Esophagus muscularis mucosa (tissue), 3 donors: Measurements from ENCODE around the gene C16orf96.

Experiments used
- POLR2A ChIP-seq: fragments of 450-650 bp; IDR thresholded peaks from one replicate; pipeline ENCODE4 v1.6.1; 2017; ENCODE audit warnings: antibody characterized with exemption, moderate library complexity, mild to moderate bottlenecking, low read depth
- TF ChIP-seq, protein P1 (sequence below), 3 experiments: fragments of 200-600 bp in 2 of 3; fragments of 450-650 bp in 1 of 3; sonication (generic) in 2 of 3; IDR thresholded peaks; one replicate each; pipeline ENCODE4 v1.5.1; 2017 to 2019; ENCODE audit warnings: antibody characterized with exemption in 3 of 3, mild to moderate bottlenecking in 2 of 3, moderate library complexity in 1 of 3

DNA sequence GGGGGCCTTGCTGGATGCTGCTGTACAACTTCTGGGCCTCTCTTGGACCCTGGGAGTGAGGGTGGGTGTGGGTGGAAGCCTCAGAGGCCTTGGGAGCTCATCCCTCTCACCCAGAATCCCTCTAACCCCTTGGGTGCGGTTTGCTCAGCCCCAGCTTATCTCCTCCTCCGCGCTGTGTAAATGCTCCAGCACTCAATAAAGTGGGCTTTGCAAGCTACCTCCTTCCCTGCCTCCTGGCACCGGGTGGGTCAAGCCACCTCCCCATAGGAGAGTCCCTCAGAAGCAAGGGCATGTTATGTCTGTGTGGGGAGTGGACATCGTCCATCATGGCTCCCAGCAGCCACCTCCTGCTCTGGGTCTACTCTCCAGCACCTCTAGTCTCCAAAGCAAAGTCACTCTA is 46.0 kb upstream of the C16orf96 start:
- TF ChIP-seq, protein P1, sequence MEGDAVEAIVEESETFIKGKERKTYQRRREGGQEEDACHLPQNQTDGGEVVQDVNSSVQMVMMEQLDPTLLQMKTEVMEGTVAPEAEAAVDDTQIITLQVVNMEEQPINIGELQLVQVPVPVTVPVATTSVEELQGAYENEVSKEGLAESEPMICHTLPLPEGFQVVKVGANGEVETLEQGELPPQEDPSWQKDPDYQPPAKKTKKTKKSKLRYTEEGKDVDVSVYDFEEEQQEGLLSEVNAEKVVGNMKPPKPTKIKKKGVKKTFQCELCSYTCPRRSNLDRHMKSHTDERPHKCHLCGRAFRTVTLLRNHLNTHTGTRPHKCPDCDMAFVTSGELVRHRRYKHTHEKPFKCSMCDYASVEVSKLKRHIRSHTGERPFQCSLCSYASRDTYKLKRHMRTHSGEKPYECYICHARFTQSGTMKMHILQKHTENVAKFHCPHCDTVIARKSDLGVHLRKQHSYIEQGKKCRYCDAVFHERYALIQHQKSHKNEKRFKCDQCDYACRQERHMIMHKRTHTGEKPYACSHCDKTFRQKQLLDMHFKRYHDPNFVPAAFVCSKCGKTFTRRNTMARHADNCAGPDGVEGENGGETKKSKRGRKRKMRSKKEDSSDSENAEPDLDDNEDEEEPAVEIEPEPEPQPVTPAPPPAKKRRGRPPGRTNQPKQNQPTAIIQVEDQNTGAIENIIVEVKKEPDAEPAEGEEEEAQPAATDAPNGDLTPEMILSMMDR (IDR thresholded peaks at IDR 0.05) = no peak
- TF ChIP-seq POLR2A = no peak
